HG03097 (cell line): ENCODE measurements around the gene TMEM184A.

ENCODE experiments used
- ATAC-seq: cut with Tn5 transposase; IDR thresholded peaks from one replicate; pipeline ENCODE4 v1.9.1; 2021; ENCODE audit not compliant: unreplicated experiment, low FRiP score

The TMEM184A gene

DNA sequence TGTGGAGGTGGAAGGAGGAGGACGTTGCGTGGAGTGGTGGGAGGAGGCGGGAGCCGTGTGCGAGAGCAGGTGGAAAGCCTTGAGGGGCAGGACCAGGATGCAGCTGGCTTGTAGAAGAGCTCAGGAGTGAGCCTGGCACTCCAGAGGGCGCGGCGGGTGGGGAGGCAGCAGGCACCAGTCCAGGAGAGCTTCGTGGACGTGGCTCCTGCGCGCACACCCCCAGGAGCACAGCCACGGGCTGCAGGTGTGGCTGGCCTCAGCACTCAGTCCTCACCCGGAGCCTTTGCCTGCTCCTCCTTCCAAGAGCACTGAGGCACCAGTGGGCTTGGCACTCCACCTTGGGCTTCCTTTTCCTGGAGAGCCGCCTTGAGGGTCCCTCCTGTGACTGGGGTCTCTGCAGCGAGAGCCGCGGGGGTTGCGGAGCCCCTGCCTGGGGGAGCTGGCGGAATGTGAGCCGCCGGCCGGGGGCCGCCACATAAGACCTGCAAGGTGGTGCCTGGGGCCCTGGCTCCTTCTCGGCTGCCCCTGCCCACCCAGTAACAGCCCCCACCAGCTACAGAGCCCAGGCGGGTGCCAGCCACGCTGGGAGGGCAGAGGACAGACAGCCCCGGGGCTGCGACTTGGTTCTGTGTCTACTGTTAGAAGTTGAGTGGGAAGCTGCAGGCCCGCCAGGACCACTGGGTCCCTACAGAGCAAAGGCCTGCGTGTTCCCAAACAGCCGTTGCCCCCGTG is 14.4 kb downstream of the TMEM184A start:
- ATAC-seq = no peak

DNA sequence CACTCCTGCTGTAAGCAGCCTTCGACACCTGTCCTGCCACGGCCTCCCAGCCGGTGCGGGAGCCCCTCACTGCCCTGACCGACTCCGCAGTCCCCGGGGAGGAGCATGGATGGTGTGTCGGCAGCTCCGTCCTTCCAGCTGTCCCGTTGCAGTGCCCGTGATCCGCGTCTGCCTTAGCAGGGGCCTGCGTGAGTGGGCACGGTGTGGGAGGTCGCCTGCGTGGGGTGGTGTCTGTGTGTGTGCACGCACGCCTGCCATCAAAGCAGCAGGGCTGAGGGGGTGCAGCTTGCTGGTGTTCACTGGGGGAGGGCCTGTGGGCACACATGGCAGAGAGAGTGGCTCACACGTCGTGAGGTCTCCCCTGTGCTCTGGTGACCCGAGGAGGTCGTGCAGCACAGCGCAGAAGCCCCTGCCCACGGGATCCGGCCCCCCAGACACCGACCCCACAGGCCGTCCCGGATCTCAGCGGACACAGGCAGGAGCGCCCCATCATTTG is 15.2 kb downstream of the TMEM184A start:
- ATAC-seq = no peak

DNA sequence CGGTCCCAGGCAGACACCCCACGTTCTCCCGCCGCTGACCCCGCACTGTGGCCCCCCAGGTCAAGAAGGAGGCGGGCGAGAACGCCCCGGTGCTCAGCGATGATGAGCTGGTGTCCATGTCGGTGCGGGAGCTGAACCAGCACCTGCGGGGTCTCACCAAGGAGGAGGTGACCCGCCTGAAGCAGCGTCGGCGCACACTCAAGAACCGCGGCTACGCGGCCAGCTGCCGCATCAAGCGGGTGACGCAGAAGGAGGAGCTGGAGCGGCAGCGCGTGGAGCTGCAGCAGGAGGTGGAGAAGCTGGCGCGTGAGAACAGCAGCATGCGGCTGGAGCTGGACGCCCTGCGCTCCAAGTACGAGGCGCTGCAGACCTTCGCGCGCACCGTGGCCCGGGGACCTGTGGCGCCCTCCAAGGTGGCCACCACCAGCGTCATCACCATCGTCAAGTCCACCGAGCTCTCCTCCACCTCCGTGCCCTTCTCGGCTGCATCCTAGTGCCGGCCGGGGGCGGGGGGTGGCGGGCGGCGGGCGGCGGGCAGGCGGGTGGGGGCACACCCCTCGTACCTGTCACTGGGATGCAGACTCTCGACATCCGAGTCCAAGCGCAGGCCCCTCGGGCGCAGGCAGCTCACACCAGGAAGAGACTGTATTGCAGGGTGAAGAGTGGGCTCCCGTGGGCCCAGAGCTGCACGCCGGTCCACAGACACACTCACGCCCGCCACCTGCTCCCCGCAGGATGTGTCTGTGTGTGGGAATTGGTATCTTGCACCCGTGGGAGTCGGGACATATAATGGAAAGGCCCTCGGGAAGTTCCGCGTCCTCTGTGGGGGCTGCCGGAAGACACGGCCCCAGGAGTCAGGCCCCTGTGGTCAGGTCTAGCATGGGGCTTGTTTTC is 15.9 kb downstream of the TMEM184A start:
- no peak for ATAC-seq

DNA sequence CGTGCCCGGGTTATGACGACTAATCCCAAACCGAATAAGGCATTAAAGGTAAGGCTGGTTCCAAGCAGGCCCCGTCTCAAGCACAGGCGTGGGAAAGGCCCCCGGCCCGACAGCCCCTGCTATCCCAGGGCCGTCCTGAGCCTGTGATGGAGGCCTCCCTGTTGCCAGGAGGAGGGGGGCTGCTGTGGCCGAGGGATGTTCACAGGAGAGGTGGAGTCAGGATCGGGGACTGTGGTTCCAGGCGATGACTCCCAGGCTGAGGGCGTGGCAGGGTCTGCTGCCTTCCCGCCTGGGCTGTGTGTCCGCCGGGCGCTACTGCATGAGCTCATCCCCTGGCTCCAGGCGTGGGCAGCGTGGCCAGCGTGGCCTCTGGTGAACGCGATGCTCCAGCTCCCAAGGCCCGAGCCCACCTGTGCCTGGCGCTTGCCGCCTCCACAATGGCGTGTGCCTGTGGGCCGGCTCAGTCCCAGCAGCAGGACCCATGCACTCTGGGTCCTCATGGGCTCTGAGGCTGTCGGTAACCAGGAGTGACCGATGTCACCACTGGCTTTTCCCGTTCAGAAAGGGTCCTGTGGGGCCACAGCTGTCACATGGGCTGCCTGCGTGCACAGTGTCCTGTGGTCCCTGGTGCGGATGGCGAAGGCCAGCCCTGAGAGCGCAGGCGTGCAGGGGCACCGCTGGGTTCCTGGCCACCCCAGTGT is 16.7 kb downstream of the TMEM184A start:
- ATAC-seq = no peak

DNA sequence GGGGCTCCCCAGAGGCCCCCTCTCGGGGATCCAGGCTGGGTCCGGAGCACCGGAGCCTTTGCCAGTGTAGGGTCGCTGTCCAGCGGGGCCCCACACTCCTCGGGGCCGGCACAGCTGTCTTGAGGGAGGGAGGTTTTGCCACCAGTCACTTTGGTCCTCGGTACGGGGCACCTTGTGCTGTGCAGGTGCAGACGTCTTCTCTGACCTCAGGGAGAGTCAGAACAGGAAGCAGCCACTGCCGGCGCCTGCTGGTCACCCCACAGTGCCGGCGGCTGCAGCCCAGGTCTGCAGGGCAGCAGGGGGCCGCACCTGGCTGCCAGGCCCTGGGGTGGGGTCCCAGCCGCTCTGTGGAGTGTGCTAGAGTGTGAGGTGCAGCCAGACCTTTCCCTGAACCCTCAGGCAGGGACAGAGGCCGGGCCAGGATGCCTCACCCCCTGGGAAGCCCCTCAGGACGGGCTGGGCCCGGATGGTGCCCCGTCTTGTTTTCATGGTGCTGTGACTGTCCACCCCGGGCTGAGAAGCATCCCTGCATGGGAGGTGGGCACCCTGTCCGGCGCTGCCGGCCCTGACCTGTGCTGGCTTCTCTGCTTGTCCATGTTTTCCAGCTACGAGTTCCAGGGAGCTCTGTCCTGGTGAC is 17.3 kb downstream of the TMEM184A start:
- ATAC-seq = no peak

DNA sequence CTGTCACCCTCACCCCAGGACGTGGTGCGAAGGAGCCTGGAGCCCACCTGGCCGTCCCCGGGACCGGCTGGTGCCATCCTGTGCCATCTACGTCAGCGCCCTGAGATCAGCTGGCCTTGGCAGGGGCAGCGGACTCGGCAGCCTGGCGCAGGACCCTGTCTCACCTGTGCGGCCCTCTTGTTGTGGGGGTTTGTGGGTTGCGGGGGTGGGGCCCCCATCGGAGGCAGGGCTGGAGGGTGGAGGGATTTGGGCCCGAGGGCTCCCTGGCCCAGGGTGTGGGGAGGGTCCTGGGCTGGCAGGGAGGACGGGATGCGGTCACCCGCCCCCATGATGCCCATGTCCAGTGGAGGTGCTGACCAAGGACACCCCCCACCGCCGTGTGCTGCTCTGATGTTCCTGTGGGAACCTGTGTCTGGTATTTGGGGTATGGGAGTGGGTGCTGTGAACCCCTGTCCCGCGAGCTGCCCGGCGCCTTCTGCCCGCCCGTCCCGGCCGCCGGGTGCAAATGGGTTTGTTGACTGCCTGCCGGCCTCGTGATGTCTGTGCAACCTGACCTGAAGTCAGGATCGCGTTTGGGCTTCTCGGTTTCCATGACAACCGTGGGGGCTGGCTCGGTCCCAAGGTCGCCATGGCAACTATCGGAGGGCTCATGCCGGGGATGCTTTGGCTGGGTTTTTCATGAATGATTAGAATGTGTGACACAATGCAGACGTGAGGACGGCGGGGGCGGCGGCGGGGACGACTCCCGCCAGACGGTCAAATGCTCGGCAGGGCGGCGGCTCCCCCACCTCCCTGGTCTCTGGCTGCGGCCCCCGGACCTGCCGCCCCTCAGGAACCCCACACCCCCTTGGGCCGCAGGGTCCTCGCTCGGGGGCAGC is 18.2 kb downstream of the TMEM184A start:
- ATAC-seq = no peak

DNA sequence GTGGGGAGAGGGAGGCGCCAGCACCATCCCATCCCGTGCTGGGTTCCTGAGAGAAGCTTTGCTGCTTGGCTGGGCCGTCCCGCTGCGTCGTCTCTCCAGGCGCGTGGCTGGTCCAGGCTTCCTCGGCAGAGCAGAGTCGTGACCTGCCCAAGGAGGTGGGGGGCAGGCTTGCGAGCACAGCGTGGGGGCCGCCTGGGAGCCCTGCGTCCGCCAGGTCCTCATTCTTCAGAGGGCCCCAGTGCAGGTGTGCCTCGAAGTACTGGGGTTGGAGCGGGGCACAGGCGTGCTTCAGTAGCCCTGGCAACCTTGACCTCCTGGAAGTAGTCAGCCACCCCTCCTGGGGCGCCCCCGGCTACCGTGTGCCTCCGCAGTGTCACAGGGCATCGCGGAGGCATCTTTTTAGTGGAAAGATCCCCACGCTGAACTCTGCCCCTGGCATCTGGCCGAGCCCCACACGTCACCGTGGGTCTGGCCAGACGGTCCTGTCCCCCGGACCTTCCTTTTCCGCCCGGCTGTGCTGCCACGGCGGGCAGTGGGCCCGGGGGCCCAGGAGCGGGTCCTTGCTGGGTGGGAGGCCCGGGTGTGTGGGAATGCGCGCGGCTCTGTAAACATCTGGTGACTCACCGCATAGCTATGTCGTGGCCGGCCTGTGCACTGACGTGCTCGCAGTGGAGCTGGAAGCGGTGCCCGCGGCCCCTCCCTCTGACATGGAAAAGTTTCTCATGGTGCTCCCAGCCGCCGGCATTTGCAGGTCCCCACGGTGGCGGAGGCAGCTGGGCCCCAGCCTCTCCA is 19.1 kb downstream of the TMEM184A start:
- ATAC-seq = no peak

DNA sequence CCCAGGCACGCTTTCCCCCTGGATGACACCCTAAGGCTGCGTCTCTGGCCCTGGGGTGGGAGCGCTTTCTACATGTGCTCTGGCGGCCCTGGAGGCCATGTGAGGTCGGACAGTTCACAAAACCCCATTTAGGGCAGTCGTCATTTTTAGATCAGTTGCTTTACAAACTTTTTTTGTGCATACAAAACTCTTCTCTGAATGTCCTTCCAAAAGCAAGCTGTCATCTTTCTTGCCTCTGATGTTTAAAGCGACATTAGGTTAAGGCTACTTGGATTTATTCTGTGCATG is 19.6 kb downstream of the TMEM184A start:
- no peak for ATAC-seq

DNA sequence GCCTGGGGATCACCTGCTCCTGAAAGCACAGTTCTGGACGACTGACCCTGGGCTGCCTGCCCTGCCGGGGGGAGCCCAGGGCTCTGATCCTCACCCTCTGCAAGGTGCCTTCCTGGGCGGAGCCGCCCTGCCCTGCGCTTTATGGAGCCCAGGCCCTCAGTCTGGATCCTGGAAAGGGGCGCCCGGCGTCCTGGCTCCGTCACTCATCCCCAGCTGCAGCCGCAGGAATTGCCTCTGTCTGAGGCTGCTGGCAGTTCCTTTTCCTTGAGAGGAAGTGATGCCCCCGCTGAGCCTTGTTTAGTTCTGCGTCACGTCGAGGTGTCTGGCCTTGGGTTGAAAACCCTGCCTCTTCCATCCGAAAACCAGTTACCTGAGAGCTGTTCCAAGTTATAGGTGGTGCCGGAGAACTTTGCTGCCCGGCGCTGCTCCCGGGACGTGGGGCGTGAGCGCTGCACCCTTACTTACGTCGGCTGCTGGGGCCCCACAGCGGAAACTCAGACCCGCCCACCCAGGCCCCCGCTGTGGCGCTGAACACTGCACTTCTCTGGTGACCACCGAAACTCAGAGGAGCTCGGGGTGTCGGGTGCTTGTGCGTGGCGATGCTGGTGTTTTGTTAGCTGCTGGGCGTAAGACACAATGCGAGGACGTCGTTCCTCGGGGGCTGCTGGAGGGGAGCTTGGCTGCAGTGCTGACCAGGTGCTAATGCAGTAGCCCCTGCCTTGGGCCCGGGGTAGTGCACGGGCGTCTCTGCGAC is 20.1 kb downstream of the TMEM184A start:
- ATAC-seq = no peak

DNA sequence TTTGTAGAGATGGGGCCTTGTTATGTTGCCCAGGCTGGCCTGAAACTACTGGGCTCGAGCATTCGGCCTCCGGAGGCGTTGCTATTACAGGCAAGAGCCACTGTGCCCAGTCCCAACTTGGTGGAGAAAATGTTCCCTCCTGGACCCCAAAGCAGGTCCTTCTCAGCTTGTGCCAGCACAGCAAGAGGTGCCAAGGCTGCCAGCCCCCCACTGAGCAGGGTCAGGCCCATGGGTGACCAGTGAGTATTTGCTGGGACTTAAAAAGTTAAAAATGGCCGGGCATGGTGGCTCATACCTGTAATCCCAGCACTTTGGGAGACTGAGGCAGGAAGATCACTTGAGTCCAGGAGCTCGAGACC is 20.9 kb downstream of the TMEM184A start:
- ATAC-seq = no peak

DNA sequence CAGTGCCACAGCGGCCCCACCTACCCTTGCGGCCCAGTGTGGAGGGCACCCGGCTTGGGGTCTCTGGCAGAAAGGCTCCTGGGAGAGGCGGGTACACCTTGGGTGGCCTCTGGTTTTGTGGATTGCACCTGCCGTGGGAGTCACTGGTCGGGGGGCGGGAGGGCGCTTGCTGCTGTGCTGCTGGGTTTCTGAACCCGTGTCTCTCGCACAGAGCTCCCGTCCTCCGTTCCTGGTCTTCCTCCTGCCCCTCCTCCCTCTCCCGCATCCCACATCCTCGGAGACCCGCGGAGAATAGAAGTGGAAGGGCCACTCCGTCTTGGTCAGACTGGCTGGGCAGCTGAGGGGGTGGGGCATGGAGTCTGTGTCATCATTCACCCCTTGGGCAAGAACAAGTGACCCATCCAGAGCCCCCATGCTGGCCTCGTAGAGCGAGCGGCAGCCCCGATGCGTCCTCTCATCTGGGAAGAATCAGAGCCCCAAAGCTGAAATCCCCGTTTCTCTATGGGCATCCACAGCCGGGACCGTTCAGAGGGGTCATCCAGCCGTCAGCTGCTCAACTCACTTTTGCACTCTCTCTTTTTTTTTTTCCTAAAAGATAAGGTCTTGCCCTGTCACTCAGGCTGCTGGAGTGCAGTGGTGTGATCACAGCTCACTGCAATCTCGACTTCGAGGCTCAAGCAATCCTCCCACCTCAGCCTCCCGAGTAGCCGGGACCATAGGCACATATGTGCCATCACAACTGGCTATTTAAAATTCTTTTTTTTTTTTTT is 21.5 kb downstream of the TMEM184A start:
- ATAC-seq = no peak

DNA sequence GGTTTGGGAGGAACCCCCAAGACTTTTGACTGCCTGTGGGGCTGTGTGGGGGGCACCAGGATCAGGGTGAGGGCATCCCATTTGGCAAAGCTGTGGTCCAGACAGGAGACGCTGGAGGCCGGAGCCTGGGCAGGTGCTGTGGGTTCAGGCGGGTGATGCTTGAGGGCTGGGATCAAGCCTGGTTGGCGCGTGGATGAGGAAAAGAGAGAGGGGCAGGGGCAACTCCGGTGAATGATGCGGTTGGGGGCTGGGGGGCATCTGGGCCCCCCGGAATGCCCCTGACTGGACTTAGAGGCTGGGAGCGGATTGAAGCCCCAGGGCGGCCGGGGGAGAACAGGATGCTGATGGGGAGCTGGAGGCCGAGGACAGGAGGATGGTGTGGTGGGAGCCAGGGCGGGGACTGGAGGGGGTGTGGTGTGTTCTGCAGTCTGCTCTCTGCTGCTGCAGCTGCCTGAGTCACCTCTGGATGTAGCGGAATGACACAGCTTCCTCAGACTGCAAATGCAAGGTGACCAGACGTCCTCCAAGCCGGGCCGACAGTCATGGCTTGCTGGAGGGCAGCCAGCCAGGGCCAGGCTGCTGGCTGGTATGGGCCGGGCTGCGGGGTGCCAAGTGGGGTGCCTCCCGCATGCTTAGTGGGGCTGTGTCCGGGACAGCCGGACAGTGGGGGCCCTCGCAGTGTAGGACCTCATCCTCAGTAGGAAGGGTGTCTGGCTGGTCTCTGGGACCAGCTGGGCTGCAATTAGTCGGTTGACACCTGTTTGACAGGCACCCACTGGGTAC is 22.3 kb downstream of the TMEM184A start:
- no peak for ATAC-seq

DNA sequence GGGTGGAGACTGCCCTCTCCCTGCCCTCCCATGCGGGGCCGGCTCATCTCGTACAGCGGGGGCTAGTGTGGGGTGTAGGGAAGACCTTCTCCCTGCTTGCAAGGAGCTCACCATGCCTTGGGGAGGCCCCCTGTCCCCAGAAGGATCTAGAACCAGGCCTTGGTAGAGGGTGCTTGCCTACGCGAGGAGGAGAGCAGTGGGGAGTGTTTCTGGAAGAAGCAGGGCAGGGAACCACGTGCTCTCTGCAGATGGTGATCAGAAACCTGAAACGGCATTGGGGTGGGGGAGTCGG is 22.8 kb downstream of the TMEM184A start:
- ATAC-seq = no peak

DNA sequence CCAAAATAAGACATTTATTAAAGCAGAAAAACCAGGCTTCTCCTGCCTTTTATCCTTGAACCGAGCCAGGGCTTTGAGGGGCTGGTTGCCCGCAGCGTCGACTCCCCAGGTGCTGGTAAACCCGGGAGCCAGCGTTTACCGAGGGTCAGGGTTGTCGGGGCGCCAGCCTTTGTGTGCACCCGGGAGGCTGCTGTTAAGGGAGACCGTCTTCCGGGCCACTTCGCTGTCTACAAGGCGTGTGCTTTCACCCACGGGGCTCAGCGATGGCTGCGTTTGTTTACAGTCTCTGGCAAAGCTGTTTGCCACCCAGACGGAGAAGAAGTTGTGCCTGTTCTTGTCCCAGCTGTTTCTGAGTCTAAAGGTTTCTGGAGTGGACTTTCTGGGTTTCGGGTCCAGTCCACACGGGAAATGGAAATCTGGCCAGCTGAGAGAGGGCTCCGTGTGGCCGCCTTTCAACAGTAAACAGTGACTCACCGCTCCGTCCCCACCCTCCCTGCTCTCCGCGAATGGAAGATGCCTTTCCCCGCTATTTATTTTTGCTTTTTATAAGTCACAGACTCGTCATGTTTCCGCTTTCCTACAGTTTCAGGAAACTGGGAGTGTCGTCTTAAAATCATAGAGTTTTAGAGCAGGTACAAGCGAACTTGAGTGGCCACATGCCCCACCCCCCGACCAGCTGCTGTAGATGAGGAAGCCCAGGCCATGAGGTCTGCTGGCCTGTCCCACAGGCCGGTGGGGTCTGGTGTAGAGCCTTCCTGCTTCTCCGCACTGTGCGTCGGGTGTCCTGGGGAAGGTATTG is 23.4 kb downstream of the TMEM184A start:
- ATAC-seq = no peak

DNA sequence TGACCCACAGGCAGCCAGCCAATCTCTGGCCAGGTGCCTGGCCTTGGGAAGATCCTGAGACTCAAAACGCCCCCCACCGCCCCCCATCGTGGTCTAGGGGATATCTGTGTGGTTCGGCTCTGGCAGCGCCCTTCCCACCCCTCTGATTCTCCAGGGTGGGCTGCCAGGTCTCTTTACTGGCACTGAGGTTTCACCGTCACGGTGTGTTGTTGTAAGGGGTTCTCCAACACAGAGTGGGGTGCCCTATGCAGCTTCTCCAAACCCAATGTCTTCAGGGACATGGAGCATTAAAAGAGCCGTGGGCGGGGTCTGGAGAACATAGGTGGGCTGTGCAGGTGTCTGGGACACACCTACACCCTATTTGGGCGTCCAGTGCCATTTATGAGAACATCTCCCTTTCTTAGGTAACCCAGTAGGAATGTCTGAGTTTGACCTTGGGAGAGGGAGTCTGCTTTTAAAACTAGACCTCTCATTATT is 24.0 kb downstream of the TMEM184A start:
- ATAC-seq = no peak

DNA sequence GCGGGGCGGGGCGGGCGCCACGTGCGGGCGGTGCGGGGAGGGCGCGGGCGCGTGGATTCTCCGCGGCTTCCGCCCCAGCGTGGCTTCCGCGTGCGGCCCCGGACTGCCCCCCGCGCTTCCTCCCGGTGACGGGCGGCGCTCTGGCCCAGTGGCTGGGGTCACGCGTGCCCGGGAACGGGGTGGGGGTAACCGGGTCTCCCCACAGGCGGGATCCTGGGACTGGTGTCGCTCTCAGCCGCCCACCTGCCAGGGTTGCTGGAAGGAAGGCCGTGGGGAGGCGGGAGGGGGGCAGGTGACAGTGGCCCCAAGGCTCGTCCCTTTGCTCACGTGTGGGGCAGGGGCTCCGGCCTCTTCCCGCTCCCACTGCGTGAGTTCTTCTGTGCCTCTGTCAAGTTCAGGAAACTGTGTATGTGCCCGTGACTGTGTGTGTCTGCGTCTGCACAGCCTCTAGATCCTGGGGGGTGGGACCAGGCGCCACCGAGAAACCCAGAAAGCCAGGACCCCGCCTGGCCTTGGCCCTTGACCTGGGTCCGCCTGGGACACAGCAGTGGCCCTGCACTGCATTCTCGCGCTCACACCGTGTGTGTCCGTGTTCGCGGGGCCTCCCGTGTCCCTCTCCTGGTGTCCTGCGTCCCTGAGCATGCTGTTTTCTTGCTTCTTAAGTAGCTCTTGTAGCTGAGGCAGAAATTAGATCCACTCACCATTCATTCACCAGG is 24.6 kb downstream of the TMEM184A start:
- ATAC-seq = no peak
